ENCODE measurements around the gene DYDC2. TPM values are rescaled to one million over a fixed set of nuclear protein-coding genes. Genes with fewer than 3 reads are reported as not detected.

Gene DYDC2
- total RNA-seq, 4 donors from 2014 or later = 2.4 TPM; not detected in 3

GRCh38 chr10:80390740-80391139 lies 34.2 kb downstream of the DYDC2 start:
- no peaks in the 10 kb centered on the region for H3K27me3 ChIP-seq
- TF ChIP-seq CTCF (IDR thresholded peaks at IDR 0.05) (no peak), EP300 (IDR thresholded peaks at IDR 0.05) (no peak), POLR2AphosphoS5 (IDR thresholded peaks at IDR 0.05) (no peak), POLR2A (IDR thresholded peaks at IDR 0.05) (no peak)
- no peak for DNase-seq (ENCODE audit: low spot score in 2 of 2)
- no peak overlapping the region for H3K4me3 ChIP-seq
- H3K4me1 ChIP-seq = peaks cover 18% of the 10 kb centered on the region
- no peaks in the 10 kb centered on the region for H3K36me3 ChIP-seq
- no peak overlapping the region for H3K27ac ChIP-seq
- 81% methylated on average over 9 of the region's 9 CpGs for WGBS
- H3K9me3 ChIP-seq = no peaks in the 10 kb centered on the region

- no peaks in the 10 kb centered on the region for H3K27me3 ChIP-seq
- WGBS = 74% methylated on average over 6 of the region's 6 CpGs
- no peaks in the 10 kb centered on the region for H3K9me3 ChIP-seq
- H3K4me3 ChIP-seq = no peak overlapping the region
- DNase-seq (ENCODE audit: low spot score in 2 of 2) = no peak
- no peak for TF ChIP-seq POLR2AphosphoS5 (IDR thresholded peaks at IDR 0.05)
- no peak for TF ChIP-seq CTCF (IDR thresholded peaks at IDR 0.05)
- no peak for TF ChIP-seq EP300 (IDR thresholded peaks at IDR 0.05)
- no peak for TF ChIP-seq POLR2A (IDR thresholded peaks at IDR 0.05)
- H3K4me1 ChIP-seq = peaks cover 18% of the 10 kb centered on the region
- no peak overlapping the region for H3K27ac ChIP-seq
- H3K36me3 ChIP-seq = no peaks in the 10 kb centered on the region
Measured at GRCh38 chr10:80392250-80392649, 35.7 kb downstream of the DYDC2 start.

GRCh38 chr10:80394358-80394916 lies 37.9 kb downstream of the DYDC2 start:
- H3K4me3 ChIP-seq = no peak overlapping the region
- DNase-seq (ENCODE audit: low spot score in 2 of 2) = peak in 1 of 2 donors; percentile 13
- TF ChIP-seq EP300 (IDR thresholded peaks at IDR 0.05) (no peak), CTCF (IDR thresholded peaks at IDR 0.05) (no peak), POLR2A (IDR thresholded peaks at IDR 0.05) (no peak), POLR2AphosphoS5 (IDR thresholded peaks at IDR 0.05) (no peak)
- no peaks in the 10 kb centered on the region for H3K9me3 ChIP-seq
- peaks cover 5% of the 10 kb centered on the region for H3K4me1 ChIP-seq
- H3K27me3 ChIP-seq = no peaks in the 10 kb centered on the region
- H3K27ac ChIP-seq = no peak overlapping the region
- 50% methylated on average over 2 of the region's 2 CpGs for WGBS
- H3K36me3 ChIP-seq = no peaks in the 10 kb centered on the region

- Histone ChIP-seq H3K4me3 (no peak overlapping the region), H3K4me1 (peaks cover 5% of the 10 kb centered on the region), H3K36me3 (no peaks in the 10 kb centered on the region), H3K27me3 (no peaks in the 10 kb centered on the region), H3K27ac (no peak overlapping the region), H3K9me3 (no peaks in the 10 kb centered on the region)
- DNase-seq (ENCODE audit: low spot score in 2 of 2) = peak in 1 of 2 donors; percentile 4
- 90% methylated on average over 2 of the region's 2 CpGs for WGBS
- TF ChIP-seq EP300 (IDR thresholded peaks at IDR 0.05) (no peak), POLR2AphosphoS5 (IDR thresholded peaks at IDR 0.05) (no peak), POLR2A (IDR thresholded peaks at IDR 0.05) (no peak), CTCF (IDR thresholded peaks at IDR 0.05) (no peak)
Measured at GRCh38 chr10:80397014-80397413, 40.4 kb downstream of the DYDC2 start.

GRCh38 chr10:80400136-80400804 lies 43.7 kb downstream of the DYDC2 start:
- no peaks in the 10 kb centered on the region for H3K27me3 ChIP-seq
- H3K27ac ChIP-seq = no peak overlapping the region
- 76% methylated on average over 8 of the region's 8 CpGs for WGBS
- H3K4me3 ChIP-seq = no peak overlapping the region
- no peaks in the 10 kb centered on the region for H3K4me1 ChIP-seq
- no peak for DNase-seq (ENCODE audit: low spot score in 2 of 2)
- no peak for TF ChIP-seq EP300 (IDR thresholded peaks at IDR 0.05)
- no peak for TF ChIP-seq POLR2AphosphoS5 (IDR thresholded peaks at IDR 0.05)
- no peak for TF ChIP-seq CTCF (IDR thresholded peaks at IDR 0.05)
- TF ChIP-seq POLR2A (IDR thresholded peaks at IDR 0.05) = no peak
- no peaks in the 10 kb centered on the region for H3K9me3 ChIP-seq
- no peaks in the 10 kb centered on the region for H3K36me3 ChIP-seq
